MCF 10A (cell line): ENCODE measurements around the gene ATRN. TPM values are rescaled to one million over a fixed set of nuclear protein-coding genes. Genes with fewer than 3 reads are reported as not detected.
A peak's percentile ranks its signal among the peaks of the same experiment; 100 is the strongest.

Experiments used
- BruUV-seq: library from RNA; stranded (reverse); fragments of 400-500 nt; replicated peaks from 2 replicates; lab custom pipeline; 2021; lab: Mats Ljungman, UMichigan
- CTCF ChIA-PET: fragments of 300-600 bp; sonication (Branson Sonifier 250); formaldehyde crosslinking; extraction: SDS; loops from one replicate; lab custom pipeline; 2021; ENCODE audit warnings: antibody characterized with exemption, inconsistent platforms; lab: Yijun Ruan, JAX
- POLR2A ChIA-PET: fragments of 300-600, 350-650 bp; sonication (Branson Sonifier 250); formaldehyde crosslinking; extraction: SDS; loops from one replicate; lab custom pipeline; 2020; ENCODE audit warnings: antibody characterized with exemption, inconsistent platforms; lab: Yijun Ruan, JAX
- DNase-seq: peaks from one replicate; pipeline ENCODE4 v3.0.0-alpha.2; 2018; ENCODE audit not compliant: unreplicated experiment
- H3K27ac Mint-ChIP-seq: one replicate; pipeline ENCODE4 v1.8.0; 2022; ENCODE audit warnings: mild to moderate bottlenecking, low read depth, mixed read lengths; ENCODE audit not compliant: unreplicated experiment
- H3K27me3 Mint-ChIP-seq: one replicate; pipeline ENCODE4 v1.8.0; 2022; ENCODE audit warnings: mixed read lengths; ENCODE audit not compliant: insufficient read depth, unreplicated experiment
- H3K36me3 Mint-ChIP-seq: one replicate; pipeline ENCODE4 v1.8.0; 2022; ENCODE audit warnings: mild to moderate bottlenecking, moderate library complexity, mixed read lengths; ENCODE audit not compliant: insufficient read depth, unreplicated experiment
- H3K4me1 Mint-ChIP-seq: one replicate; pipeline ENCODE4 v1.8.0; 2022; ENCODE audit warnings: mixed read lengths; ENCODE audit not compliant: insufficient read depth, unreplicated experiment
- H3K4me3 Mint-ChIP-seq: one replicate; pipeline ENCODE4 v1.8.0; 2022; ENCODE audit warnings: mild to moderate bottlenecking, moderate library complexity, mixed read lengths; ENCODE audit not compliant: unreplicated experiment
- H3K9me3 Mint-ChIP-seq: one replicate; pipeline ENCODE4 v1.8.0; 2022; ENCODE audit warnings: mixed read lengths; ENCODE audit not compliant: unreplicated experiment
- intact Hi-C: fragments of 100-400 bp; cut with micrococcal nuclease; formaldehyde crosslinking; loops from 2 replicates; pipeline ENCODE4 v1.14.1; 2022
- total RNA-seq: library from RNA; stranded (reverse); gene quantifications from 2 replicates; pipeline ENCODE4 v1.2.3, GENCODE V29; 2022
- TF ChIP-seq, protein P1 (sequence below): fragments of 200-600 bp; IDR thresholded peaks from one replicate; pipeline ENCODE4 v1.8.0; 2022; ENCODE audit warnings: antibody characterized with exemption, mild to moderate bottlenecking; ENCODE audit not compliant: unreplicated experiment

The ATRN gene
- total RNA-seq, 1 experiment from 2014 or later: 29.7 TPM

DNA sequence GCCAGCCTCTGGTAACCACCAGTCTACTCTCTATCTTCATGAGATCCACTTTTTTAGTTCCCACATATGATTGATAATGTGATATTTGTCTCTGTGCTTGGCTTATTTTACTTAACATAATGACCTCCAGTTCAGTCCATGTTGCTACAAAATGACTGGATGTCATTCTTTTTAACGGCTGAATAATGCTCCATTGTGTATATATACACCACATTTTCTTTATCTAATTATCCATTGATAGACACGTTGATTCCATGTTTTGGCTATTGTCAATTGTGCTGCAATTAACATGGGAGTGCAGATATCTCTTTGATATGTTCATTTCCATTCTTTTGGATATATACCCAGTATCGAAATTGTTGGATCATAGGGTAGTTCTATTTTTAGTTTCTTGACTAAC is 89.3 kb downstream of the ATRN start:
- intact Hi-C loops: loop anchor here (10.0 kb wide), 1 partner anchor 115 kb away; no protein-coding TSS in a partner anchor
- POLR2A ChIA-PET: interaction anchor here (0.6 to 1.7 kb wide), 3 partner anchors 15 to 432 kb away, joined by 3 to 6 read pairs (median 3); no protein-coding TSS in a partner anchor
- Mint-ChIP-seq H3K4me1 (no peaks in the 10 kb centered on the region), H3K27ac (no peak overlapping the region), H3K4me3 (no peak overlapping the region), H3K27me3 (no peaks in the 10 kb centered on the region), H3K9me3 (no peaks in the 10 kb centered on the region), H3K36me3 (peaks cover 21% of the 10 kb centered on the region)
- CTCF ChIA-PET: interaction anchor here (0.5 to 0.7 kb wide), 2 partner anchors 10 to 163 kb away, joined by 3 read pairs; no protein-coding TSS in a partner anchor
- BruUV-seq: no TSS peak
- TF ChIP-seq, protein P1, sequence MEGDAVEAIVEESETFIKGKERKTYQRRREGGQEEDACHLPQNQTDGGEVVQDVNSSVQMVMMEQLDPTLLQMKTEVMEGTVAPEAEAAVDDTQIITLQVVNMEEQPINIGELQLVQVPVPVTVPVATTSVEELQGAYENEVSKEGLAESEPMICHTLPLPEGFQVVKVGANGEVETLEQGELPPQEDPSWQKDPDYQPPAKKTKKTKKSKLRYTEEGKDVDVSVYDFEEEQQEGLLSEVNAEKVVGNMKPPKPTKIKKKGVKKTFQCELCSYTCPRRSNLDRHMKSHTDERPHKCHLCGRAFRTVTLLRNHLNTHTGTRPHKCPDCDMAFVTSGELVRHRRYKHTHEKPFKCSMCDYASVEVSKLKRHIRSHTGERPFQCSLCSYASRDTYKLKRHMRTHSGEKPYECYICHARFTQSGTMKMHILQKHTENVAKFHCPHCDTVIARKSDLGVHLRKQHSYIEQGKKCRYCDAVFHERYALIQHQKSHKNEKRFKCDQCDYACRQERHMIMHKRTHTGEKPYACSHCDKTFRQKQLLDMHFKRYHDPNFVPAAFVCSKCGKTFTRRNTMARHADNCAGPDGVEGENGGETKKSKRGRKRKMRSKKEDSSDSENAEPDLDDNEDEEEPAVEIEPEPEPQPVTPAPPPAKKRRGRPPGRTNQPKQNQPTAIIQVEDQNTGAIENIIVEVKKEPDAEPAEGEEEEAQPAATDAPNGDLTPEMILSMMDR: no peak
- no peak for DNase-seq

DNA sequence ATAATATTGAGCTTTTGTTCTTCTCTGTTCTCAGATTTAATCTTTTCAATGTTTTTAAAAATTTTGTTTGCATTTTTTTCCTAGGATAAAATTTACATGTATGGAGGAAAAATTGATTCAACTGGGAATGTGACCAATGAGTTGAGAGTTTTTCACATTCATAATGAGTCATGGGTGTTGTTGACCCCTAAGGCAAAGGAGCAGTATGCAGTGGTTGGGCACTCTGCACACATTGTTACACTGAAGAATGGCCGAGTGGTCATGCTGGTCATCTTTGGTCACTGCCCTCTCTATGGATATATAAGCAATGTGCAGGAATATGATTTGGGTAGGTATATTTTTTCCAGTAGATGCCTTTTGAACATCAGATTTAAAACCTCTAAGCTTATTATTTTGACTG is 89.8 kb downstream of the ATRN start:
- CTCF ChIA-PET: interaction anchor here (0.5 to 0.7 kb wide), 2 partner anchors 11 to 163 kb away, joined by 3 read pairs; no protein-coding TSS in a partner anchor

DNA sequence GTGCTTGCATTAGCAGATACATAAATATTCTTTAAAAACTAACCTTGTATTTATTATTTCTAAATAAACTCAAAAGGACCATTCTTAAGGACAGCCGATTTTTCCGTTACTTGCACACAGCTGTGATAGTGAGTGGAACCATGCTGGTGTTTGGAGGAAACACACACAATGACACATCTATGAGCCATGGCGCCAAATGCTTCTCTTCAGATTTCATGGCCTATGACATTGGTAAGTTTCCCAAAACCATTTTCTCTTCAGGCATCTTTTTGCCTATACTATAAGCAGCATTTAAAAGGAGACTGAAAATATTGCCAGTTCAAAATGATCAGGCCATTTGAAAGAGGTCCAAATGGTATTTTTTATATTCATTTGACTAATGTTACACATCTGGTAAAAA is 92.3 kb downstream of the ATRN start:
- POLR2A ChIA-PET: interaction anchor here (0.7 to 1.8 kb wide), 9 partner anchors 10 to 205 kb away, joined by 3 to 6 read pairs (median 3); no protein-coding TSS in a partner anchor
- H3K27me3 Mint-ChIP-seq: no peaks in the 10 kb centered on the region
- H3K27ac Mint-ChIP-seq: no peak overlapping the region

More for the DNA sequence above, 89.8 kb downstream of the ATRN start:
- DNase-seq: peak; percentile 5
- Mint-ChIP-seq H3K27ac (no peak overlapping the region), H3K4me3 (no peak overlapping the region), H3K4me1 (no peaks in the 10 kb centered on the region), H3K9me3 (no peaks in the 10 kb centered on the region), H3K36me3 (peaks cover 23% of the 10 kb centered on the region), H3K27me3 (no peaks in the 10 kb centered on the region)
- no TSS peak for BruUV-seq
- intact Hi-C loops: loop anchor here (10.0 kb wide), 1 partner anchor 114 kb away; no protein-coding TSS in a partner anchor
- POLR2A ChIA-PET: interaction anchor here (1.2 to 1.7 kb wide), 2 partner anchors 16 to 17 kb away, joined by 3 to 6 read pairs; no protein-coding TSS in a partner anchor
- TF ChIP-seq, protein P1: no peak

More for the DNA sequence above, 92.3 kb downstream of the ATRN start:
- intact Hi-C loops: loop anchor here (1.0 to 10.0 kb wide), 4 partner anchors 69 to 156 kb away; partner anchors contain the start of gene DNAAF9
- CTCF ChIA-PET: interaction anchor here (0.5 to 3.2 kb wide), 23 partner anchors 8 to 1065 kb away, joined by 3 to 29 read pairs (median 5); partner anchors contain the start of gene DNAAF9
- TF ChIP-seq, protein P1: no peak
- H3K4me3 Mint-ChIP-seq: no peak overlapping the region
- H3K36me3 Mint-ChIP-seq: peaks cover 28% of the 10 kb centered on the region
- no TSS peak for BruUV-seq
- DNase-seq: no peak
- no peaks in the 10 kb centered on the region for H3K4me1 Mint-ChIP-seq
- no peaks in the 10 kb centered on the region for H3K9me3 Mint-ChIP-seq
